Astrocyte of the hippocampus (primary cell): Measurements from ENCODE around the gene USP3.
"Not testable (repeated sequence)": the region's sequence is repeated elsewhere in the genome, so short reads cannot be mapped to it uniquely, and the experiment has no call there.

ENCODE experiments used
- DNase-seq: peaks from one replicate; pipeline ENCODE4 v3.0.0; 2011; ENCODE audit warnings: low read depth, low spot score

Gene USP3

GRCh38 chr15:63610209-63610841 is 105.9 kb downstream of the USP3 start:
- peak; percentile 92 for DNase-seq

- no peak for DNase-seq
Measured at GRCh38 chr15:63611177-63611576, 106.8 kb downstream of the USP3 start.

- DNase-seq, result no peak
Measured at GRCh38 chr15:63612300-63612699, 107.9 kb downstream of the USP3 start.

- peak; percentile 31 for DNase-seq
Measured at GRCh38 chr15:63615935-63616334, 111.5 kb downstream of the USP3 start.

- DNase-seq, result not testable (repeated sequence)
Measured at GRCh38 chr15:63617147-63617546, 112.8 kb downstream of the USP3 start.

- DNase-seq, result not testable (repeated sequence)
Measured at GRCh38 chr15:63617627-63618026, 113.2 kb downstream of the USP3 start.

GRCh38 chr15:63620760-63621159 is 116.4 kb downstream of the USP3 start:
- not testable (repeated sequence) for DNase-seq

- DNase-seq, result no peak
Measured at GRCh38 chr15:63623232-63623969, 119.0 kb downstream of the USP3 start.

- no peak for DNase-seq
Measured at GRCh38 chr15:63626955-63627354, 122.6 kb downstream of the USP3 start.

GRCh38 chr15:63628123-63628822 is 123.9 kb downstream of the USP3 start:
- DNase-seq, result no peak

GRCh38 chr15:63630036-63630751 is 125.8 kb downstream of the USP3 start:
- no peak for DNase-seq

GRCh38 chr15:63633312-63633711 is 128.9 kb downstream of the USP3 start:
- DNase-seq, result no peak

- DNase-seq, result no peak
Measured at GRCh38 chr15:63634154-63634553, 129.8 kb downstream of the USP3 start.

GRCh38 chr15:63636518-63637061 is 132.2 kb downstream of the USP3 start:
- DNase-seq, result no peak

- DNase-seq, result no peak
Measured at GRCh38 chr15:63638839-63639238, 134.4 kb downstream of the USP3 start.

- no peak for DNase-seq
Measured at GRCh38 chr15:63640146-63640545, 135.8 kb downstream of the USP3 start.
